GM18505 (cell line): ENCODE results near the gene PSMA7.

ENCODE experiments used
- ATAC-seq: cut with Tn5 transposase; IDR thresholded peaks from one replicate; pipeline ENCODE4 v1.9.1; 2021; ENCODE audit not compliant: unreplicated experiment
- POLR2A ChIP-seq: IDR thresholded peaks from 4 replicates; pipeline ENCODE4 v1.6.1; 2011; ENCODE audit warnings: borderline replicate concordance; ENCODE audit not compliant: insufficient read depth, insufficient read length; ENCODE audit errors: extremely low read depth

Gene PSMA7

GRCh38 chr20:62177307-62177706, 34.1 kb upstream of the PSMA7 start:
- TF ChIP-seq POLR2A, result no peak
- no peak for ATAC-seq

DNA sequence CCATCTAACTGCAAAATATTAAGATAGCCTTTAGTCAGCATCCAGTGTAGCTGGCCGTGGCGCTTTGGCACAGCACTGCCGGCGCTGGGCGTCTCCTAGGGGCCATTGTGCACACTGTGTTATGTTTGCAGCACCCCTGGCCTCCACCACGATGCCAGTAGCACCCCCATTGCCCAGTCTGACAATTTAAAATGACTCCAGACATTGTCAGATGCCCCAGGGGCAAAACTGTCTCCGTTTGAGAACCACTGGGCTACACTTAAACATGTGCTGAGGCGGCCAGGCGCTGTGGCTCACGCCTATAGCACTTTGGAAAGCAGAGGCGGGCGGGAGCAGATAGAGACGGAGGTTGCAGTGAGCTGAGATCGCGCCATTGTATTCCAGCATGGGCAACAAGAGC, 33.7 kb upstream of the PSMA7 start:
- no peak for TF ChIP-seq POLR2A

DNA sequence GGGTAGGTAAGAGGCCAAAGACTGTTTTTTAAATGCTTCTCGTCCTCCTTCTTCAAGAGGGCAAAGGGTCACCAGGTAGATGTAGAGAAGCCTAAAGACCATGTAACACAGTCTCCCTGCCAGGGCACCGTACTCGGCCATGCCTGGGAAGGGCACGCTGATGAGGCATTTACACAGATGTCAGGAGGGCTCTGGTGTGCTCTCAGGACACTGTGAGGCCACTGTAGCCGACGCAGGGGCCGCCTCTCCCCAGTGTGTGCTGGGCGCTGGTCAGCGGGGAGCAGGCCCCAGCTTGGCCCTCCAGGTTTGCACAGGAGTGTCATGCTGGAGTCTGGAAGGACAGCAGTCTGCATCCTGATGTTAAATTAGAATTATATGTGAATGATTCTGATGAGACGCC, 32.5 kb upstream of the PSMA7 start:
- no peak for ATAC-seq
- TF ChIP-seq POLR2A, result no peak

More for the DNA sequence above, 33.7 kb upstream of the PSMA7 start:
- ATAC-seq, result no peak

DNA sequence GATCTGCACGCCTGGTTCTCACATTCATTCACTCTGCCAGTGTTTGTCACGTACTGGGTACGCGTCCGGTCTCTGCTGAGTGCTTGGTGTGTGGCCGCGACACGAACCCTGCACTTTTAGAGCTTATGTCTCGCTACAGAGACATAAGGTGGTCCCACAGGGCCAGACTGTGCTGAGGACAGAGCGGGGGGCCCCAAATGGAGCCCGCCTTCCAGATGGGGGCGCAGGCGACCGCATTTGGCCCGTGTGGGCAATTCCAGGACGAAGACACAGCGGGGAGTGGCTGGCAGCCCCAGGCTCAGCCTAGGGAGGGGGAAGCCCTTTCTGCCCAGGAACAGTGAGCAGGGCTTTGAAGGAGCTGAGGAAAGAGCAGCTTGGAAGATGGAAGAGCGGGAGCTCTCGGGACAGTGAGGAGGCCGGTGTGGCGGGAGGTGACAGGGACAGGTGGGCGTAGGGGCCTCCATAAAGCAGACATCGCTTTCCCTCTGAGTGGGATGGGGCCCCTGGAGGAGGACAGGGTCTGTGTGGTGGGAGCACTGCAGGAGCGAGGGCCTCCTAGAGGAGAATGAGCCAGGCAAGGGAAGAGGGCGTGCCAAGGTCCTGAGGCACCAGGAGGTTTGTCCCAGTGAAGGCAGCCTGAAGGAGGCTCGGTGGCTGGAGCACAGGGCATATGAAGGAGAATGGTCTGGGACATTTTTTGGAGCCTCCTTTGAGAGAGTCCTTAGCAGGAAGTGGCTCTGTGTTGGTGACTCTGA, 31.9 kb upstream of the PSMA7 start:
- ATAC-seq, result no peak
- no peak for TF ChIP-seq POLR2A

DNA sequence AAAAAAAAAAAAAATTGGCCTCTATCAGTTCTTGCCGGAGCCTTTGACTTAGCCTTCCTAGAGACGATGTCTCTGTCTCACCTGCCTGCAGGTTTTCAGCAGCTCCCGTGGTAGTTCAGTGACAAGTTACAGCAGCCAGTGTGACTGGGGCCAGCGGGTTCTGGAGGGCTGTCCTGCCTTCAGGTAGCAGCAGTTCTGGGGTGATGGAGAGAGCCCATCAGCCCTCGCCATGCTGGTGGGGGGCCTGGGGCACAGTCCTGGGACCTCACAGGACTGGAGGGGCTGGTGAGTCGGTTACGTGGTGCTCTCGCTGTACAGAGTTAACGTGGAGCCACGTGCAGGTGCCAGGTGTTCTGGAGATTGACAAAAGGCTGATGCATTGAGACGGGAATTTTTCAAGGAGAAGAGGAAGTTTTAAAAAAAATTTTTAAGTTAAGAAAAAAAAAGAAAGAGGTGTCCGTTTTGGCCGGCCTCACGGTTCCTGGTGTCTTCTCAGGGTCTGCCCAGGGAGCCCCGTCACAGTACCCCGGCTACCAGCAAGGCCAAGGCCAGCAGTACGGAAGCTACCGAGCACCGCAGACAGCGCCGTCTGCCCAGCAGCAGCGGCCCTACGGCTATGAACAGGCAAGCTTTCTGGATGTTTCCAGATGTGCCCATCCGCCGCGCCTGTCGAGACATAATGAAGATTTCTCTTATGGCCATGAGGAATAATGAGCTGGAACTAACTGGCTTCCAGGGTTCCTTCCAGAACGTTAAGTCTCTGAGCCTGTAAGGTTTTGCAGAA, 31.0 kb upstream of the PSMA7 start:
- ATAC-seq, result no peak
- no peak for TF ChIP-seq POLR2A

DNA sequence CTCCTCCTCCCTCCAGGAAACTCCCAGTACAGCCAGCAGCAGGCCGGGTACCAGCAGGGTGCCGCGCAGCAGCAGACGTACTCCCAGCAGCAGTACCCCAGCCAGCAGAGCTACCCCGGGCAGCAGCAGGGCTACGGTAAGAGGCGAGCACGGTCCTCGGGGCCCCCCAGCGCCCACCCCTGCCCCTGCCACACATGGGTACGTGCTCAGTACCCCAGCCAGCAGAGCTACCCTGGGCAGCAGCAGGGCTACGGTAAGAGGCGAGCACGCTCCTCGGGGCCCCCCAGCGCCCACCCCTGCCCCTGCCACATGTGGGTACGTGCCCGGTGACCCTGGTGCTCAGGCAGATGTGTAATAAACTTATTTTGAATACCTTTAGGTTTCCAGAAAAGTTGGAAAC, 29.5 kb upstream of the PSMA7 start:
- TF ChIP-seq POLR2A, result no peak
- no peak for ATAC-seq

DNA sequence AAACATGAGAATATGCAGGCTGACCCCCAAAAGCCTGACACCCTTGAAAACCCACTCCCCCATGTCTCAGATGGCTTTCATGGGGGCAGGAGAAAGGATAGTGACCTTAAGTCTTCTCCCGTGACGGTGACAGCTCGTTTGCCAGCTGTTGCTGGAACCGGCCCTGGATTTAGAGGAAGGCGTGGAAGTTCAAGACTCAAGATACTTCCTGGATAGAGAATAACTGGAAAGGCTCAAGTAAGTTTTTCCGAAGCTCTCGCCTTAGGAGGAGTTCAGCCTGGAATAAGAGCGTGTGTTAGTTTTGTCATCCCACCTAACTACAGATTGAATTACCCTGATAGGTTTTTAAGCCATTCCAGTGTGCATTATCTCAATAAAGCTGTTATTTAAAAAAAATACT, 28.1 kb upstream of the PSMA7 start:
- ATAC-seq, result no peak
- TF ChIP-seq POLR2A, result no peak

GRCh38 chr20:62170536-62170935, 27.3 kb upstream of the PSMA7 start:
- TF ChIP-seq POLR2A, result no peak
- ATAC-seq, result no peak

- no peak for TF ChIP-seq POLR2A
- ATAC-seq, result no peak
These were observed 25.8 kb upstream of the PSMA7 start for GRCh38 chr20:62168890-62169435.

- no peak for TF ChIP-seq POLR2A
- no peak for ATAC-seq
These were observed 24.9 kb upstream of the PSMA7 start for GRCh38 chr20:62168061-62168460.

GRCh38 chr20:62167474-62167873, 24.3 kb upstream of the PSMA7 start:
- ATAC-seq, result no peak
- TF ChIP-seq POLR2A, result no peak

GRCh38 chr20:62165762-62166399, 22.7 kb upstream of the PSMA7 start:
- no peak for ATAC-seq
- no peak for TF ChIP-seq POLR2A
